SKM-1 treated with dmso at 0.1 percent for 144 hours (cell line): ENCODE results near the gene AXDND1.
A peak's percentile ranks its signal among the peaks of the same experiment; 100 is the strongest.
"Not testable (repeated sequence)": the region's sequence is repeated elsewhere in the genome, so short reads cannot be mapped to it uniquely, and the experiment has no call there.

Experiments used
- DNase-seq: peaks from one replicate; lab custom pipeline; 2025; ENCODE audit not compliant: unreplicated experiment; lab: John Stamatoyannopoulos, UW

Gene AXDND1

GRCh38 chr1:179369751-179370341 is 4.1 kb downstream of the AXDND1 start:
- DNase-seq = peak; percentile 91

GRCh38 chr1:179372160-179372559 is 6.4 kb downstream of the AXDND1 start:
- DNase-seq = no peak

GRCh38 chr1:179376223-179376622 is 10.5 kb downstream of the AXDND1 start:
- DNase-seq = no peak

GRCh38 chr1:179380299-179380698 is 14.5 kb downstream of the AXDND1 start:
- DNase-seq = no peak

- no peak for DNase-seq
Measured at GRCh38 chr1:179384027-179384426, 18.3 kb downstream of the AXDND1 start.

GRCh38 chr1:179385510-179385909 is 19.7 kb downstream of the AXDND1 start:
- DNase-seq = no peak

GRCh38 chr1:179393721-179394120 is 27.9 kb downstream of the AXDND1 start:
- no peak for DNase-seq

- DNase-seq = not testable (repeated sequence)
Measured at GRCh38 chr1:179399399-179399798, 33.6 kb downstream of the AXDND1 start.

- DNase-seq = not testable (repeated sequence)
Measured at GRCh38 chr1:179417760-179418159, 52.0 kb downstream of the AXDND1 start.

GRCh38 chr1:179418706-179419105 is 52.9 kb downstream of the AXDND1 start:
- DNase-seq = not testable (repeated sequence)

- DNase-seq = no peak
Measured at GRCh38 chr1:179424610-179425009, 58.8 kb downstream of the AXDND1 start.

GRCh38 chr1:179425186-179425585 is 59.4 kb downstream of the AXDND1 start:
- no peak for DNase-seq

GRCh38 chr1:179437171-179437570 is 71.4 kb downstream of the AXDND1 start:
- DNase-seq = no peak

- not testable (repeated sequence) for DNase-seq
Measured at GRCh38 chr1:179439646-179440045, 73.9 kb downstream of the AXDND1 start.

GRCh38 chr1:179440301-179440700 is 74.5 kb downstream of the AXDND1 start:
- not testable (repeated sequence) for DNase-seq

GRCh38 chr1:179440971-179441370 is 75.2 kb downstream of the AXDND1 start:
- DNase-seq = no peak

GRCh38 chr1:179441501-179441900 is 75.7 kb downstream of the AXDND1 start:
- DNase-seq = no peak

GRCh38 chr1:179442846-179443245 is 77.1 kb downstream of the AXDND1 start:
- not testable (repeated sequence) for DNase-seq

- DNase-seq = no peak
Measured at GRCh38 chr1:179445593-179445992, 79.8 kb downstream of the AXDND1 start.

- peak; percentile 15 for DNase-seq
Measured at GRCh38 chr1:179447489-179447888, 81.7 kb downstream of the AXDND1 start.

GRCh38 chr1:179448437-179449149 is 82.8 kb downstream of the AXDND1 start:
- DNase-seq = no peak

GRCh38 chr1:179459606-179460206 is 93.9 kb downstream of the AXDND1 start:
- not testable (repeated sequence) for DNase-seq
